ENCODE data around the gene OBP2B.
"Not testable (repeated sequence)": the region's sequence is repeated elsewhere in the genome, so short reads cannot be mapped to it uniquely, and the experiment has no call there.

DNA sequence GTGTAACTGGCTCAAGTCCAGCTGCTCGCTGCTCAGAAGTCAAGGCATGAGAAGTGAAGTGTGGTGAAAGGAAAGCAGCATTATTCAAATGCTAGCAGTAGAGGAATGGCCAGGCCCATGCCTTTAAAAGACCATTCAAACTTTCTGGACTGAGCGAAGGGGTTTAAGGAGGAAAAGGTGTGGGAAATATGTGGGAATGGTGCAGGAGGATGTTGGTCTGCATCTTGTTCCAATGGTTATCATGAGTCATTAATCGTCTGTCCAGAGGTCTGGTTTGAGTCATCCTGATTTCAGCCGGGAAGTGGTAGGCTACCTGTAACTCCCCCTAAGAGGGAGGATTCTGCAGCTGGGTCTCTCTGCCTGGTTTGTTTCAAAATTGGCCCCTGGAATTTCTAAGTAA is 5.2 kb upstream of the OBP2B start:
- TF ChIP-seq EZH2 (IDR thresholded peaks at IDR 0.05; ENCODE audit: insufficient read depth, poor library complexity, severe bottlenecking); EZH2phosphoT487 (IDR thresholded peaks at IDR 0.05; ENCODE audit: insufficient read depth, low read depth): not testable (repeated sequence)

Data from GM23248 (cell line).